GM12878 (cell line): ENCODE data around the gene GCC2. TPM values are rescaled to one million over a fixed set of nuclear protein-coding genes. Genes with fewer than 3 reads are reported as not detected.
A peak's percentile ranks its signal among the peaks of the same experiment; 100 is the strongest.

Source experiments
- CBX5 ChIP-seq: sonication (generic); IDR thresholded peaks from 2 replicates; pipeline ENCODE4 v1.6.1; 2016; ENCODE audit warnings: low read depth, moderate library complexity, mild to moderate bottlenecking, inconsistent platforms
- CEBPB ChIP-seq, 2 experiments: fragments of 150-350 bp in 1 of 2; IDR thresholded peaks; 2 replicates each; pipeline ENCODE4 v1.6.1; 2012 to 2014; ENCODE audit warnings: low read depth in 2 of 2, low read length in 2 of 2, borderline replicate concordance in 1 of 2, inconsistent platforms in 1 of 2
- CHD2 ChIP-seq: IDR thresholded peaks from 2 replicates; pipeline ENCODE4 v1.6.1; 2011; ENCODE audit warnings: low read depth, low read length, improper control_type of control experiment, borderline replicate concordance
- CHD4 ChIP-seq: fragments of 200-600 bp; sonication (generic); IDR thresholded peaks from 2 replicates; pipeline ENCODE4 v1.6.1; 2016; ENCODE audit warnings: mild to moderate bottlenecking
- EP300 ChIP-seq, 2 experiments: fragments of 150-350 bp in 1 of 2; IDR thresholded peaks; 2 replicates each; pipeline ENCODE4 v1.6.1; 2011 to 2012; ENCODE audit warnings: low read depth in 2 of 2, low read length in 2 of 2, borderline replicate concordance in 1 of 2, improper control_type of control experiment in 1 of 2, inconsistent platforms in 1 of 2; ENCODE audit not compliant: control insufficient read depth in 1 of 2
- IKZF2 ChIP-seq, 2 experiments: fragments of 450-650 bp; IDR thresholded peaks; 2 replicates each; pipeline ENCODE4 v1.6.1; 2017; ENCODE audit warnings: mild to moderate bottlenecking in 2 of 2, moderate library complexity in 2 of 2
- KAT2A ChIP-seq: conservative IDR thresholded peaks from 2 replicates; pipeline ENCODE4 v1.6.1; 2011; ENCODE audit warnings: low read depth, low read length; ENCODE audit not compliant: control insufficient read depth
- MYB ChIP-seq: fragments of 150-350 bp; IDR thresholded peaks from 2 replicates; pipeline ENCODE4 v1.6.1; 2014; ENCODE audit warnings: mild to moderate bottlenecking, low read depth, low read length, borderline replicate concordance
- POLR2A ChIP-seq: IDR thresholded peaks from 2 replicates; pipeline ENCODE4 v1.6.1; 2011; ENCODE audit warnings: low read depth, mild to moderate bottlenecking, low read length
- SPI1 ChIP-seq: IDR thresholded peaks from 2 replicates; pipeline ENCODE4 v1.6.1; 2011; ENCODE audit warnings: low read depth, mild to moderate bottlenecking, low read length, moderate library complexity, borderline replicate concordance; ENCODE audit not compliant: insufficient read depth
- TAF1 ChIP-seq: IDR thresholded peaks from 2 replicates; pipeline ENCODE4 v1.6.1; 2011; ENCODE audit warnings: mild to moderate bottlenecking, low read depth, low read length, borderline replicate concordance
- TBL1XR1 ChIP-seq: IDR thresholded peaks from 2 replicates; pipeline ENCODE4 v1.6.1; 2012; ENCODE audit warnings: low read depth, low read length, improper control_type of control experiment
- TCF12 ChIP-seq: IDR thresholded peaks from 2 replicates; pipeline ENCODE4 v1.6.1; 2011; ENCODE audit warnings: low read depth, mild to moderate bottlenecking, low read length
- ZZZ3 ChIP-seq: IDR thresholded peaks from 2 replicates; pipeline ENCODE4 v1.6.1; 2011; ENCODE audit warnings: low read depth; ENCODE audit not compliant: control insufficient read depth, insufficient read length
- polyA plus RNA-seq, 11 experiments: library from polyadenylated mRNA; depleted of rRNA in 4 of 11; unstranded in 6 of 11; stranded (reverse) in 5 of 11; fragments of >200 nt; fragmentation: Nextera tagmentation in 4 of 11; fragmentation: Illumina TruSeq in 1 of 11; extraction: Ambion mirVana in 4 of 11; extraction: Trizol in 1 of 11; gene quantifications; 1 replicate in 1 of 11; 2 replicates in 10 of 11; pipeline versions ENCODE4 v1.2.1 to v1.2.3, GENCODE V29; 2011 to 2016; ENCODE audit warnings: inconsistent platforms in 2 of 11, missing spikeins in 2 of 11, low read depth in 1 of 11
- total RNA-seq, 4 experiments: library from RNA; depleted of rRNA in 3 of 4; stranded (reverse); fragments of >200 nt in 3 of 4; fragmentation: Illumina TruSeq in 1 of 4; extraction: Trizol in 1 of 4; gene quantifications; 2 replicates each; pipeline versions ENCODE4 v1.2.1 to v1.2.3, GENCODE V29; 2013 to 2021
- TF ChIP-seq, protein P1 (sequence below): fragments of 450-650 bp; formaldehyde crosslinking; IDR thresholded peaks from 2 replicates; pipeline ENCODE4 v1.4.0; 2020; ENCODE audit warnings: mild to moderate bottlenecking, moderate library complexity
- TF ChIP-seq, protein P2 (sequence below): fragments of 150-350 bp; IDR thresholded peaks from 2 replicates; pipeline ENCODE4 v1.6.1; 2016; ENCODE audit warnings: low read depth, low read length
- TF ChIP-seq, protein P3 (sequence below): fragments of 450-650 bp; IDR thresholded peaks from 2 replicates; pipeline ENCODE4 v1.6.1; 2017; ENCODE audit warnings: low read depth, mild to moderate bottlenecking, moderate library complexity
- TF ChIP-seq, protein P4 (sequence below): fragments of 450-650 bp; IDR thresholded peaks from 2 replicates; pipeline ENCODE4 v1.6.1; 2017; ENCODE audit warnings: mild to moderate bottlenecking

Gene GCC2
- total and polyA plus RNA-seq, 10 of the 15 experiments (the other 5 are each of a cell fraction or from before 2014, with no cell fraction given), result 11.8 to 35.5 (median 25.4) TPM

DNA sequence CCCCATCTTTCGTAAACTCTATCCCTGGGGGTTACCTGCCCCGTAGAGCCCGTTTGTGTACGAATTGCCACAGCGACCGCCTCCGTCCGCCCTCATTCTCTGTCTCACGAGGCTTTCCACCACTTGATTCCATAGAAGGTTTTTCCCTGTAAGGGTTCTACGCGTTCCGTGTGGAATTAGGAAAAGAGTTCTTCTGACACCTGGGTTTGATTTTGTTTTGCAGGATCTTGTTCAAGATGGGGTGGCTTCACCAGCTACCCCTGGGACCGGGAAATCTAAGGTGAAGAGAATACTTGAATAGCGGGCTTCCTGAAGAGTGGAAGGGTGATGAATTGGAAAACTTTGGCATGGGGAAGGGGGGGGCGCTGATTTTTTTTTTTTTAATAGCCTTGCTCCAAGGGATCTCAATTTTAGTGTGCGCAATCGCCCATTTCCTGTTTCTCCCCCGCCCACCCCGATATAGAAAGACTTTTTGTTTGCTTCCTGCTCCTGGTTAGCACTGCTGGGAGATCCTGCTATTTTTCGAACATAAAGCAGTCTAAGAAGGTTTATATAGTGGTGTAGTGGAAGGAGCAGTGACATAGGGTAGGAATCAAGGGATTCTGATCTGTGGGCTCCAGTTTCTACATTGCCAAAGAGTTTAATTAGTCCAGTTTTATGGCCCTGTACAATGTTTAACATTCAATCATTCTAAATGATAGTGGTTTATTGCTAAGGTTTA, 564 bp downstream of the GCC2 start (continued):
- TF ChIP-seq, protein P1, sequence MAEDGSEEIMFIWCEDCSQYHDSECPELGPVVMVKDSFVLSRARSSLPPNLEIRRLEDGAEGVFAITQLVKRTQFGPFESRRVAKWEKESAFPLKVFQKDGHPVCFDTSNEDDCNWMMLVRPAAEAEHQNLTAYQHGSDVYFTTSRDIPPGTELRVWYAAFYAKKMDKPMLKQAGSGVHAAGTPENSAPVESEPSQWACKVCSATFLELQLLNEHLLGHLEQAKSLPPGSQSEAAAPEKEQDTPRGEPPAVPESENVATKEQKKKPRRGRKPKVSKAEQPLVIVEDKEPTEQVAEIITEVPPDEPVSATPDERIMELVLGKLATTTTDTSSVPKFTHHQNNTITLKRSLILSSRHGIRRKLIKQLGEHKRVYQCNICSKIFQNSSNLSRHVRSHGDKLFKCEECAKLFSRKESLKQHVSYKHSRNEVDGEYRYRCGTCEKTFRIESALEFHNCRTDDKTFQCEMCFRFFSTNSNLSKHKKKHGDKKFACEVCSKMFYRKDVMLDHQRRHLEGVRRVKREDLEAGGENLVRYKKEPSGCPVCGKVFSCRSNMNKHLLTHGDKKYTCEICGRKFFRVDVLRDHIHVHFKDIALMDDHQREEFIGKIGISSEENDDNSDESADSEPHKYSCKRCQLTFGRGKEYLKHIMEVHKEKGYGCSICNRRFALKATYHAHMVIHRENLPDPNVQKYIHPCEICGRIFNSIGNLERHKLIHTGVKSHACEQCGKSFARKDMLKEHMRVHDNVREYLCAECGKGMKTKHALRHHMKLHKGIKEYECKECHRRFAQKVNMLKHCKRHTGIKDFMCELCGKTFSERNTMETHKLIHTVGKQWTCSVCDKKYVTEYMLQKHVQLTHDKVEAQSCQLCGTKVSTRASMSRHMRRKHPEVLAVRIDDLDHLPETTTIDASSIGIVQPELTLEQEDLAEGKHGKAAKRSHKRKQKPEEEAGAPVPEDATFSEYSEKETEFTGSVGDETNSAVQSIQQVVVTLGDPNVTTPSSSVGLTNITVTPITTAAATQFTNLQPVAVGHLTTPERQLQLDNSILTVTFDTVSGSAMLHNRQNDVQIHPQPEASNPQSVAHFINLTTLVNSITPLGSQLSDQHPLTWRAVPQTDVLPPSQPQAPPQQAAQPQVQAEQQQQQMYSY (CRISPR knock-in tag), result no peak
- TF ChIP-seq TCF12 (no peak), CHD2 (no peak), CEBPB (IDR thresholded peaks at IDR 0.05; ENCODE audit: borderline replicate concordance in 1 of 2, low read depth in 2 of 2, low read length in 2 of 2) (no peak), CBX5 (no peak), TBL1XR1 (no peak), MYB (no peak), POLR2A (no peak), EP300 (IDR thresholded peaks at IDR 0.05; ENCODE audit: borderline replicate concordance in 1 of 2, control insufficient read depth in 1 of 2, low read depth in 2 of 2, low read length in 2 of 2) (no peak), KAT2A (no peak), SPI1 (0 out of 2 replicates have a peak, but pooled peaks have one; percentile 20), ZZZ3 (no peak), IKZF2 (IDR thresholded peaks at IDR 0.05) (peak in 1 of 2 experiments; percentile 16; a peak in 1 of 4 replicates), TAF1 (no peak), CHD4 (no peak)
- TF ChIP-seq, protein P2, sequence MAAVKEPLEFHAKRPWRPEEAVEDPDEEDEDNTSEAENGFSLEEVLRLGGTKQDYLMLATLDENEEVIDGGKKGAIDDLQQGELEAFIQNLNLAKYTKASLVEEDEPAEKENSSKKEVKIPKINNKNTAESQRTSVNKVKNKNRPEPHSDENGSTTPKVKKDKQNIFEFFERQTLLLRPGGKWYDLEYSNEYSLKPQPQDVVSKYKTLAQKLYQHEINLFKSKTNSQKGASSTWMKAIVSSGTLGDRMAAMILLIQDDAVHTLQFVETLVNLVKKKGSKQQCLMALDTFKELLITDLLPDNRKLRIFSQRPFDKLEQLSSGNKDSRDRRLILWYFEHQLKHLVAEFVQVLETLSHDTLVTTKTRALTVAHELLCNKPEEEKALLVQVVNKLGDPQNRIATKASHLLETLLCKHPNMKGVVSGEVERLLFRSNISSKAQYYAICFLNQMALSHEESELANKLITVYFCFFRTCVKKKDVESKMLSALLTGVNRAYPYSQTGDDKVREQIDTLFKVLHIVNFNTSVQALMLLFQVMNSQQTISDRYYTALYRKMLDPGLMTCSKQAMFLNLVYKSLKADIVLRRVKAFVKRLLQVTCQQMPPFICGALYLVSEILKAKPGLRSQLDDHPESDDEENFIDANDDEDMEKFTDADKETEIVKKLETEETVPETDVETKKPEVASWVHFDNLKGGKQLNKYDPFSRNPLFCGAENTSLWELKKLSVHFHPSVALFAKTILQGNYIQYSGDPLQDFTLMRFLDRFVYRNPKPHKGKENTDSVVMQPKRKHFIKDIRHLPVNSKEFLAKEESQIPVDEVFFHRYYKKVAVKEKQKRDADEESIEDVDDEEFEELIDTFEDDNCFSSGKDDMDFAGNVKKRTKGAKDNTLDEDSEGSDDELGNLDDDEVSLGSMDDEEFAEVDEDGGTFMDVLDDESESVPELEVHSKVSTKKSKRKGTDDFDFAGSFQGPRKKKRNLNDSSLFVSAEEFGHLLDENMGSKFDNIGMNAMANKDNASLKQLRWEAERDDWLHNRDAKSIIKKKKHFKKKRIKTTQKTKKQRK, result no peak
- TF ChIP-seq, protein P3, sequence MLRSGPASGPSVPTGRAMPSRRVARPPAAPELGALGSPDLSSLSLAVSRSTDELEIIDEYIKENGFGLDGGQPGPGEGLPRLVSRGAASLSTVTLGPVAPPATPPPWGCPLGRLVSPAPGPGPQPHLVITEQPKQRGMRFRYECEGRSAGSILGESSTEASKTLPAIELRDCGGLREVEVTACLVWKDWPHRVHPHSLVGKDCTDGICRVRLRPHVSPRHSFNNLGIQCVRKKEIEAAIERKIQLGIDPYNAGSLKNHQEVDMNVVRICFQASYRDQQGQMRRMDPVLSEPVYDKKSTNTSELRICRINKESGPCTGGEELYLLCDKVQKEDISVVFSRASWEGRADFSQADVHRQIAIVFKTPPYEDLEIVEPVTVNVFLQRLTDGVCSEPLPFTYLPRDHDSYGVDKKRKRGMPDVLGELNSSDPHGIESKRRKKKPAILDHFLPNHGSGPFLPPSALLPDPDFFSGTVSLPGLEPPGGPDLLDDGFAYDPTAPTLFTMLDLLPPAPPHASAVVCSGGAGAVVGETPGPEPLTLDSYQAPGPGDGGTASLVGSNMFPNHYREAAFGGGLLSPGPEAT, result peak; percentile 34; the same call in 1 of the 2 replicates
- TF ChIP-seq, protein P4, sequence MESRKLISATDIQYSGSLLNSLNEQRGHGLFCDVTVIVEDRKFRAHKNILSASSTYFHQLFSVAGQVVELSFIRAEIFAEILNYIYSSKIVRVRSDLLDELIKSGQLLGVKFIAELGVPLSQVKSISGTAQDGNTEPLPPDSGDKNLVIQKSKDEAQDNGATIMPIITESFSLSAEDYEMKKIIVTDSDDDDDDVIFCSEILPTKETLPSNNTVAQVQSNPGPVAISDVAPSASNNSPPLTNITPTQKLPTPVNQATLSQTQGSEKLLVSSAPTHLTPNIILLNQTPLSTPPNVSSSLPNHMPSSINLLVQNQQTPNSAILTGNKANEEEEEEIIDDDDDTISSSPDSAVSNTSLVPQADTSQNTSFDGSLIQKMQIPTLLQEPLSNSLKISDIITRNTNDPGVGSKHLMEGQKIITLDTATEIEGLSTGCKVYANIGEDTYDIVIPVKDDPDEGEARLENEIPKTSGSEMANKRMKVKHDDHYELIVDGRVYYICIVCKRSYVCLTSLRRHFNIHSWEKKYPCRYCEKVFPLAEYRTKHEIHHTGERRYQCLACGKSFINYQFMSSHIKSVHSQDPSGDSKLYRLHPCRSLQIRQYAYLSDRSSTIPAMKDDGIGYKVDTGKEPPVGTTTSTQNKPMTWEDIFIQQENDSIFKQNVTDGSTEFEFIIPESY, result no peak
- TF ChIP-seq, all 136 proteins: peak for 7
